ENCODE data around the gene SFMBT2. TPM values are rescaled to one million over a fixed set of nuclear protein-coding genes. Genes with fewer than 3 reads are reported as not detected.

SFMBT2 gene
- total RNA-seq, 4 donors from 2014 or later = 7.1 to 13.2 (median 9.0) TPM

- Histone ChIP-seq H3K27me3 (no peaks in the 10 kb centered on the region), H3K4me3 (replicated peaks in 1 of 3) (no peak overlapping the region), H3K4me1 (no peaks in the 10 kb centered on the region), H3K9me3 (no peaks in the 10 kb centered on the region), H3K27ac (no peak overlapping the region), H3K36me3 (no peaks in the 10 kb centered on the region)
- intact Hi-C loops (cut with DNase I) = no loop called here
- WGBS, 2 donors = 79 to 92% methylated on average over 12 of the region's 12 CpGs
- TF ChIP-seq CTCF (IDR thresholded peaks at IDR 0.05) (no peak), POLR2A (IDR thresholded peaks at IDR 0.05) (no peak)
- DNase-seq = no peak
Observed at GRCh38 chr10:7441403-7442147, 30.7 kb upstream of the SFMBT2 start.

GRCh38 chr10:7439696-7440095 is 28.9 kb upstream of the SFMBT2 start:
- no peak for TF ChIP-seq POLR2A (IDR thresholded peaks at IDR 0.05)
- TF ChIP-seq CTCF (IDR thresholded peaks at IDR 0.05) = no peak
- intact Hi-C loops (cut with DNase I) = no loop called here
- DNase-seq = no peak
- Histone ChIP-seq H3K4me1 (no peaks in the 10 kb centered on the region), H3K27ac (no peak overlapping the region), H3K9me3 (no peaks in the 10 kb centered on the region), H3K27me3 (no peaks in the 10 kb centered on the region), H3K36me3 (no peaks in the 10 kb centered on the region), H3K4me3 (replicated peaks in 1 of 3) (no peak overlapping the region)
- WGBS, 2 donors = 84 to 87% methylated on average over 7 of the region's 7 CpGs

- Histone ChIP-seq H3K4me1 (no peaks in the 10 kb centered on the region), H3K36me3 (no peaks in the 10 kb centered on the region), H3K9me3 (no peaks in the 10 kb centered on the region), H3K27ac (no peak overlapping the region), H3K4me3 (replicated peaks in 1 of 3) (no peak overlapping the region), H3K27me3 (no peaks in the 10 kb centered on the region)
- no peak for DNase-seq
- no peak for TF ChIP-seq POLR2A (IDR thresholded peaks at IDR 0.05)
- TF ChIP-seq CTCF (IDR thresholded peaks at IDR 0.05) = no peak
- WGBS, 2 donors = 70 to 77% methylated on average over 19 of the region's 19 CpGs
- intact Hi-C loops (cut with DNase I) = no loop called here
Observed at GRCh38 chr10:7438196-7438986, 27.6 kb upstream of the SFMBT2 start.

- TF ChIP-seq POLR2A (IDR thresholded peaks at IDR 0.05) (no peak), CTCF (IDR thresholded peaks at IDR 0.05) (no peak)
- WGBS, 2 donors = 88 to 92% methylated on average over 3 of the region's 3 CpGs
- no peak overlapping the region for H3K27ac ChIP-seq
- no peak for DNase-seq
- no peaks in the 10 kb centered on the region for H3K27me3 ChIP-seq
- intact Hi-C loops (cut with DNase I) = no loop called here
- no peaks in the 10 kb centered on the region for H3K4me1 ChIP-seq
- no peaks in the 10 kb centered on the region for H3K36me3 ChIP-seq
- no peak overlapping the region for H3K4me3 ChIP-seq (replicated peaks in 1 of 3)
- no peaks in the 10 kb centered on the region for H3K9me3 ChIP-seq
Observed at GRCh38 chr10:7436490-7437100, 25.8 kb upstream of the SFMBT2 start.

GRCh38 chr10:7435674-7436073 is 24.8 kb upstream of the SFMBT2 start:
- TF ChIP-seq CTCF (IDR thresholded peaks at IDR 0.05) = no peak
- no peak for TF ChIP-seq POLR2A (IDR thresholded peaks at IDR 0.05)

More at GRCh38 chr10:7435674-7436073, 24.8 kb upstream of the SFMBT2 start:
- Histone ChIP-seq H3K9me3 (no peaks in the 10 kb centered on the region), H3K27me3 (no peaks in the 10 kb centered on the region), H3K36me3 (no peaks in the 10 kb centered on the region), H3K4me3 (replicated peaks in 1 of 3) (no peak overlapping the region), H3K27ac (no peak overlapping the region), H3K4me1 (no peaks in the 10 kb centered on the region)
- WGBS, 2 donors = 83 to 85% methylated on average over 2 of the region's 2 CpGs
- intact Hi-C loops (cut with DNase I) = no loop called here
- no peak for DNase-seq
